HG02884 (cell line): Measurements from ENCODE around the gene MTHFS.
"Not testable (repeated sequence)": the region's sequence is repeated elsewhere in the genome, so short reads cannot be mapped to it uniquely, and the experiment has no call there.

ENCODE experiments used
- ATAC-seq: cut with Tn5 transposase; IDR thresholded peaks from one replicate; pipeline ENCODE4 v1.9.1; 2021; ENCODE audit warnings: mild to moderate bottlenecking, moderate library complexity; ENCODE audit not compliant: unreplicated experiment

MTHFS gene

DNA sequence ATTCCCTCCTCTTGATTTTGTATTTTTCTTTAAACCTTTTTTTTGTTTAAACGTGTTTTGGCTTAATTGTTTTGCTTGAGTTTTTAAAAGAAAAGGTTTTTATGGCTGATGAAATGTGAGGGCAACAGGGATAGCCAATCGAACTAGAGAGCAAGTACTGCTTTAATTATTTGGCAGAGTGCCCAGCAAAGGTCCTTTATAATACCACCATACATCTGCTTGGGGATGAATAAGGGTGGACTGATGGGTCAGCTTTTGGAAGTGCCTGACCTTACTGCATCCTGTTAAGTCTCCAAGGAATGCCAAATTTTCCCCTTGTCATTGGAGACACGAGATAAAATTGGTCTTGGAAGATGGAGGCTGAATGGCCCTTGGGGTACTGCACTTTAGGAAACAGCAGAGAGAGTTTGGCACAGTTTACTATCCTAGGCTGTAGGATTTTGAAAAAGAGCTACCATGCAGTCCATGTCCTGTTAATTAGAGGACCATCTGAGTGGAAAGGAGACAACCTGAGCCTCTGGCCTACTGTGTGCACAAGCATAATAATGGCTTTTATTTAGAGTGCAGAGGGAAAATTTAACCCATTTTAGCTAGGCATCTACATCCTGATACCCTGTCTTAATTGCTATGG, 19.8 kb upstream of the MTHFS start:
- no peak for ATAC-seq

DNA sequence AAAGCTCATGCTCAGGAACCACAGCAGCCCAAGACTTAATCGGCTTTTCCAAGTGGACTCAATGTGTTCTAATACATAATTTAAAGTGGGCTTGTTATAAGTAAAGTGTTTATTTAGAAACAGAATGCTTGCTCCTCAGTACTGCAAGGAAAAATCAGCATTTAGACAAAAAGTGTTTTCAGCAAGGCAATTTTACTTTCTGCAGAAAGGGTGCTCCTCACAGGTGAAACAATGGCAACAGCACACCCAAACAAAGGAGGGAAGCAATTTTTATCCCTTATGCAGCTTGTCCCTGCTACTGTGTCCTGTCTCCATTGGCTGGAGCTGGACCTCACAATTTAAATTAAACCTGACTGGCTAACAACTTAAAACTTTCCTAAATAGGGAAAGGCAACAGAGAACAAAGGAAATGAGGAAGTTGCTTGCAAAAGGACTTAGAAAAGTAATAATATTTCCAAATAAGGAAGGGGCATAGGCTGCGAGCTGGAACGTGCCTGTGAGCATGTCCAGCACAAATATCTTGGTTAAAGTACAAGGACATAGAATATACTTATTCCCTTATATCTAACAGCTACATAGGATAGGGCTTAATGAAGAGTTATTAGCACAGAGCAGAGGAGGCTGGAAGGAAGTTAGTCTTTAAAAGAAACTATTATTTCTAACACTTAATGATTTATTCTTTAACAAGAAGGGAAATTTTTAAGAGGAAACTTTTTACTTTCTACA, 19.1 kb upstream of the MTHFS start:
- not testable (repeated sequence) for ATAC-seq

DNA sequence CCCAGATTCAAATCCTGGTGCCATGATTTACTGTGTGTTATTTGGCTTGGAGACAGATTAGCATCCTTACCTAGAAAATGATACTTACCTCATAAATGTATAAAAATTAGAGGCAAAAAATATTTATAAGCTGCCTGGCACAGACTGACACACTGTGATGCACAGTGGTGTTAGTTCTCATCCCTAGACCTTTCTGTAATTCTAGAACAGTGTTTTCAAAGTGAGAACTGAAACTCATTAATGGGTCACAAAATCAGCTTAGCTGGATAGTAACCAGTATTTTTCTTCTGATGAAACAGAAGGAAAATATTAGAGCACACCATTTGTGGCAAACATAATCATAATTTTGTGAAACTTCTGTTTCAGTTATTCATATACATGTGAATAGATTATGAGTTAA, 17.9 kb upstream of the MTHFS start:
- no peak for ATAC-seq

DNA sequence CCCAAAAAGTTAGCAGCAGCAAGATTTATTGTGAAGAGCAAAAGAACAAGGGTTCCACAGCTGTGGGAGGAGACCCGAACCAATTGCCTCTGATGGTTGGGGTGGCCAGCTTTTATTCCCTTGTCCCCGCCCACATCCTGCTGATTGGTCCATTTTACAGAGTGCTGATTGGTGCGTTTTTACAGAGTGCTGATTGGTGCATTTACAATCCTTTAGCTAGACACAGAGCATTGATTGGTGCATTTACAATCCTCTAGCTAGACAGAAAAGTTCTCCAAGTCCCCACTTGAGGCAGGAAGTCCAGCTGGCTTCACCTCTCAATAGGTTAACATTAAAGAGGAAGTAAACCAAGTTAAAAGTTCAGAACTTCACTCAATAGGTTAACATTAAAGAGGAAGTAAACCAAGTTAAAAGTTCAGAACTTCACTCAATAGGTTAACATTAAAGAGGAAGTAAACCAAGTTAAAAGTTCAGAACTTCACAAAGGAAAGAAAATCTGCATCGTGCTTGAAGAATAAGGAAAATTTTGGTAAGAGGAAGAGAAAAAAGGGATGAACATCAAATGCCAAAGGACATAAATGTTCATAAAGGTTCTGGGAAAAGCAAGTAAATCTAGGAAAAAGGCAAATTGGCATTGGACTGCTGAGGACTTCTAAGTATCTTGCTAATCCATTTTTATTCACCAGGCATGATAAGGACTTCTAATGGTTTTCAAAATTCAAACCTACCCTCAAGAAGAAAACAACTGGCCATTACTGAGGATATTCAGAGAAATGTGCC, 12.9 kb upstream of the MTHFS start:
- ATAC-seq, result peak; percentile 42

DNA sequence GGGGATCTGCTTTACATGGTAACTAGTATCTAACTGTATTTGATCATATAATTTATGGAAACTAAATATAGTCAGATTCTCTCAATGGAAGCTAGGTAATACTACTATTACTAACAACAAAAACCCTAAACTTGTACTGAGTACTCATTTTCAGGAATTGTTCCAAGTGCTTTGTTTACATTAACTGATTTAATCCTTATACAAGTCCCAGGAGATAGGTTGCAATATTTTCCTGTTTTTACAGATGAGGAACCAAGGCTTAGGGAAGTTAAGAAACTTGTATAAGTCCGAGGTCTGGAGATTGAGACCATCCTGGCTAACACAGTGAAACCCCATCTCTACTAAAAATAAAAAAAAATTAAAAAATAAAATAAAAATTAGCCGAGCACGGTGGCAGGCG, 7.5 kb upstream of the MTHFS start:
- ATAC-seq, result no peak

DNA sequence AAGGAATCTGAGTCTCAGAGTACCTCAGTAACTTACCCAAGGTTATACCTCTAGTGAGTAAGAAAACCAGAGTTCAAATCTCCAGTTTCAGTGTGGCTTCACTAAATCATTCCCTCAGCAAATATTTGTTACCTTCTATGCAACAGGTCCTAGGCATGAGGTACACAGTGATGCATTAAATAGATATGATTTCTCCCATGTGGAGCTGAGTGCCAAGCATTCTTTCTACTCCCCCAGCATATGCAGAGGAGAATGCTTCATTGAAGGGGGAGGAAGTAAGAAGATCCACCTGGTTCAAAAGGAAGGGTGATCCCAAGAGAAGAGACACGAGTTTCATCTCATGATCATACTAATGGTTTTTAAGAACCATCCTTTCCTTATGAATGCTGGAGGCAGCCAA, 6.8 kb upstream of the MTHFS start:
- ATAC-seq, result no peak

DNA sequence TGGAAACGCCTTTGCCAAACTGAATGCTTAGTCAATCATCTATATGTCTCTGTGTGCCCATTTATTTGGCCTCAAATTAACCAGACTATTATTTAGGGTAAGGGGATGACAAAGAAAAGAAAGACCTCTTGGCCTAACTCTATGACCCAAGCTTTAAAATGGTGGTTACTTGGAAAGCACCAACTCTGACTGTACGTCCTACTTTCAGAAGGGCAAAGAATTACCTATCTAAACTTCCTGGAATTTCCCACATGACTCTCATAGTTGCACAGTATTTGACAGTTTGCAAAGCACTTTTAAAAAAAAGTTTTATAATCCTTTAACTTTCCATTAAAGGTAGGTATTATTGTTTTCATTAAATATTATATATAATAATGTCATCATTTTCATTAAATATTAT, 6.3 kb upstream of the MTHFS start:
- ATAC-seq, result no peak

DNA sequence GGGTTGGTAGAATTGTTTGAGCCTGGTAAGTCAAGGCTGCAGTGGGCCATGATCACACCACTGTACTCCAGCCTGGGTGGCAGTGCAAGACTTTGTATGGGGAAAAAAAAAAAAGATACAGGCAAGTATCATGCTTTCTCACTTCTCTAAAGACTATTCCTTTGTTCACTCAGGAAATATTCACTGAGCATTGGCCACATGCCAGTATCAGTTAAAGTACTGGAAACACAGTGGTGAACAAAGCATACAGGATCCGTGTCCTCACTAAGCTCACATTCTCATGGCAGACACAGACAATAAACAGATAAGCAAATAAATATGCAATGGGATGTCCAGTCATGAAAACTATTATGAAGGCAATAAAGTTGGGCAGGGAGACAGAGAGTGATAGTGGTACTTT, 5.1 kb upstream of the MTHFS start:
- ATAC-seq, result no peak

DNA sequence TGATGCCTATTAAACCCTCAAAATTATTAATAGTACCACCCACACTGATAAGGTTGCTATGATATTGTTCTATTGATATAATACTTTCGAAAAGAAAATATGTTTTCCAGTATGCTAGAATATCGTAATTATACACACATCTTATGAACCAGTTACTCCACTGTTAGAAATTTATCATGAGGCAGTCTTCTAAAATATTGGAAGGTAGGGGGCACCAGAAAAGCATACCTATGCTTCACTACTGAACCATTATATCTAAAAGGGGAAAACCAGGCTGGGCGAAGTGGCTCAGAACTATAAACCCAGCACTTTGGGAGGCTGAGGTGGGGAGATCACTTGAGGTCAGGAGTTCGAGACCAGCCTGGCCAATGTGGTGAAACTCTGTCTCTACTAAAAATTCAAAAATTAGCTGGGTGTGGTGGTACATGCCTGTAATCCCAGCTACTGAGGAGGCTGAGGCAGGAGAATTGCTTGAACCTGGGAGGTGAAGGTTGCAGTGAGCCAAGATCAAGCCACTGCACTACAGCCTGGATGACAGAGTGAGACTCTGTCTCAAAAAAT, 4.1 kb upstream of the MTHFS start:
- ATAC-seq, result not testable (repeated sequence)

DNA sequence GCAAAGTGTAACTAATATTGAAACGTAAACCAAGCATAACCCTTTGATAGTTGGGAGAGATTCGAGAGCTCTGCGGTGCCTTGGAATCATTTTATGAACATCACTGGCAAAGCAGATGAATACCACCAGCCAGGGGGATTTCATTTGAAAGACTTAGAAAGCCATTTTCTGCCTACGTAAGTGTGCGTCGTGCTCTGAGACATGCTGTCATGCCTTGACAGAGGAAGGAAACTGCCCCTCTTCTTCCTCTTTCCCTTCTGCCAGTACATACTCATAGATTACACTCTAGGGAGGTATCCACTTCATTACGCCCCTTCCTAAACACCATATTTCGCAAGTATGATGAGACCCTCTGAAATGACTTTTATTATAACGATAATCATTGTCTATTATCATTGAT, 3.3 kb upstream of the MTHFS start:
- no peak for ATAC-seq

DNA sequence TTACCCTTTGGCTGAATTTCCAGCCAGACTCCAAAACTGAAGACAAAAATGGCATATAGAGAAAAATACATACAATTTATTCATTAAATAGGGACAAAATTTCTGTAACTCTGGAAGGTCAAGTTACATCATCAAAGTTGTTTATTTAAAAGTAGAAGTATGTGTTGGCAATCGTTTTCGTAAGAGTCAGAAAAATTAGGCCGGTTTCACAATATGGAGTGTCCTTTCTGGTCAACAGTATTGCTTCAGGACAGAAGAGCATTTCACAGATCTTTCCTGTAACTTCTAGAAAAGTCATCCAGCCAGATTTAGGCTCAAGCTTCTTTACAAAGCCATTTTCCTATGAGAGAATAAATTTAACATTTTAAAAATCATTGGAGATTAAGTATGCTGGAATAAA, 2.0 kb upstream of the MTHFS start:
- ATAC-seq, result not testable (repeated sequence)

DNA sequence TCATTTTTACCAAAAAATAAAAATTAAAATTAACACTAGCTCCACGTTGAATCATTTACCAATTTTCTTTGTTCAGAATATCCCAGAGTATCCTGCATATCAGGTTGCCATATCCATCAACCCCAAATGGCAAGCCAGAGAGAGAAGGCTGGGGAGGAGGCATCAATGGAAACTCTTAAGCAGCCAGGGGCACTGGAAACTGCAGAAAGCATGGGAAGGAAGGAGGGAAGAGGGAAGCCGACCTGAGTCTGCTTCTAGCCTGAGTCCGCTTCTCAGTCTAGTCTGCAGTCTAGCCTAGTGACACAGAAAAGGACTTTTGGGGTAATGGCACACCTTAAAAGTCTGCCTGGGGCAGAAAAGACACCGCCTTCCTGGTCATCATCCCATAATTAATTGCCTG, 1.6 kb upstream of the MTHFS start:
- ATAC-seq, result no peak

DNA sequence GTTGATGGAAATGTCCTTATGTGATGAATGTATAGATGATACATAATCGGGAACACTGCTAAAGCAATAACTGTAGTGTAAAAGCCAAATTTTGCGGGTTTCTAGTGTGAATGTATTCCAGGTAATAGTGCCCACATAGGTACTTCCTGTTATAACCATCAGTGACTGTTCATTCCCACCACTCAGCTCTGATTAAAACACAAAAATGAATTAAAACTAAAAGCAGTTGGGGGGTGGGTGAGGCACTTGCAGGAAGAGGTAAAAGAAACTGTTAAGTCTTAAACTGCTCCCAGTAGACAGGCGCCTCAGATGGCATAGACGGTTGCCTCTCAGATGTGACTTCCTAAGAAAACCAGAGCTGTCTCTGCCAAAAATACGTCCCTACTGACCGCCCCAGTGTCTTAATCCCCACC, 893 bp upstream of the MTHFS start:
- ATAC-seq, result no peak

DNA sequence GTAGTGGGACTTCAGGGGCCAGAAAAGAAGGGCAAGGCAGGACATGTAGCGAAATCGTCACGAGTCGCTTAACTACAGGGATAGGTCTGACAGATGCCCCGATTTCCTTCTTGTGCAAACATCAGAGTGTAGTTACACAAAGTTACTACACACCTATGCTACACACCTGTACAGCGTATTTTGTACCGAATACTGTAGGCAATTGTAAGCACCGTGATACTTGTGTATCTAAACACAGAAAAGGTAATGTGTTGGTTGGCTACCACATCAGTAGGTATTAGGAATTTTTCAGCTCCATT, 515 bp upstream of the MTHFS start:
- no peak for ATAC-seq

DNA sequence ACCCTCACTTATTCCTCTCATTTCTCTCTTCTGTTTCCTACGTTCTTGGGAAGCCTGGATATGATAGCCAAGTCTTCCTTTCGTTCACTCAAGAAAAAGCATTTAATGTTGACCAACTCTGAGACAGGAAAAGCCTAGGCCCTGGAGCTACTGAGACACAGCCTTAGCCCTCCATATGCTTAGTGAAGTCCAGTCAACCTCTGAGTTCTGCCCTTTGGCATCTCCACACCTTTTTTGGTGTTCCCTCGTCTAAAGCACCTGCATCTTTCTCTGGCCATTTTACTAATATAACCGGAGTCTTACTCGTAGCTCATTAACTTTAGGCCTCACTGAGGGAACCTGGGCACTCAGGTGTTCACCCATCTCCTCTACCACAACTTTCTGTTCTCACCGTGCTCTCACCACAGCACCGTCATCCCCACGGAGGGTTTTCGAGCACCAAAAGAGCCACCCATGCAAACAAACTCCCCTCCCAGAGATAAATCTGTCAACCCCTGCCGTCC, 632 bp downstream of the MTHFS start:
- no peak for ATAC-seq

DNA sequence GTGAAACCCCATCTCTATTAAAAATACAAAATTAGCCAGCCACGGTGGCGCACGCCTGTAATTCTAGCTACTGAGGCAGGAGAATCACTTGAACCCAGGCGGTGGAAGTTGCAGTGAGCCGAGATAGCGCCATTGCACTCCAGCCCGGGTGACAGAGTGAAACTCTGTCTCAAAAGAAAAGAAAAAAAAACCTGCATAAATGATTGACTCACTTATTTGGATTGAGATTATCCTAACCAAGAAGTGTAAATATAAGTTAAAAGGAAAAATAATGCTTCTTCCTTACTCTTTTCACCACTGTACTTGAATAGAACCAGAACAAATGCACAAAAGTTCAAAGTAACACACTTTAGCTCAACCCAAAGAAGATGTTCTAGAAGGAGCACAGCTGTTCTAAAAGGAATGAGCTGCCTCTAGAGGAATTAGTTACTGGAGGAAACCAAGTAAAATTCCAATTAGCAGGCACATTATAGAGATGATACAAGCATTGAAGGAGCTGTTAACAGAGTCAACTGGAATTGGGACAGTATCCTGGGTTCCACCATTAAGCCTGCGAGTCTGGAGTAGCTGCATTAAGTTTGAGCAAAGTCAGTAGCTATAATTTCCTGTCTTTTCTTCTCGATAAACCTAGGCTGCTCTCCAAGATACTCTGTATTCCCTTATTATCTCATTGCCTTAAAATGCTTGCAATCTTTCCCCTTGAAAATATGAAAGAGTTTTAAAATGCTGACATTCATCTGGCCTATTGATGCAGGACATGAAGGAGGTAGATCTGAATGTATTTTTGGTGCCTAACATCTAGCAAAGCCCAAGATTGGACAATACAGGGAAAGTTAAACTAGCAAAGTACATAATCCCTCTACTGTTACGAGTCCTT, 9.5 kb downstream of the MTHFS start:
- no peak for ATAC-seq

DNA sequence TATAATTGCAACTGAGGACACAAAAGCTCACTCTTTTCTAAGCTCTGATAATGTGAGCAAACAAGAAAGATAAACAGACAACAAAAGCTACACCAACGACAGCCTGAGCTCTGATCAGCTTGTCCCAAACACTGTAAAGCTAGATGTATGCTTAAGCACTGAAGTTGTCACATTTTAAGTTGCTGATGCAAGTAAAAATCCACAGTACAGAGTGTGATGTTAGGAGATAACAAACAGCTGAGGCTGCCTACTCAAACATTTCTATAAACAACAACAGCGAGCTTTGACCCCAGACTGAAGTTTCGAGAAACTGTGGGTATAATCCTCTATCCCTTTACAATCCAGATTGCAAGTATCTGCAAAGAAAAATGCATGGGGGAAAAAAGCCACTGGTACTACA, 10.7 kb downstream of the MTHFS start:
- ATAC-seq, result no peak

DNA sequence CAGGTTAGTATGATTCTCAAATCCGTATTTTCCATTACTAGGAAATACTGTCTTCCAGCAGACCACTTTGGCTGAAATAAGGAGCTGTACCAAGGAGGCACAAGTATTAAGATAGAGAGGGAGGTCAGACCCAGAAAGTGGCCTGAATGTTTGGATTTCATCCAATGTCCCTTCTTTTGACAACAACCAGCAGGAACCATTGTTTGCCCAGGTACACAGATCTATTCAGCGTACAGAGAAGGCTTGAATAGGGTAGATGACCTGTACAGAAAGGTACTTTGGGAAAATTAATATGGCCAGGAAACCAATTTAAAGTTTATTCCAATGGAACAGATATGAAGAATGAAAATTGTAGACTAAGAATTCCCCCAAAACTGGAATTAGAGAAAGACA, 12.6 kb downstream of the MTHFS start:
- ATAC-seq, result no peak

DNA sequence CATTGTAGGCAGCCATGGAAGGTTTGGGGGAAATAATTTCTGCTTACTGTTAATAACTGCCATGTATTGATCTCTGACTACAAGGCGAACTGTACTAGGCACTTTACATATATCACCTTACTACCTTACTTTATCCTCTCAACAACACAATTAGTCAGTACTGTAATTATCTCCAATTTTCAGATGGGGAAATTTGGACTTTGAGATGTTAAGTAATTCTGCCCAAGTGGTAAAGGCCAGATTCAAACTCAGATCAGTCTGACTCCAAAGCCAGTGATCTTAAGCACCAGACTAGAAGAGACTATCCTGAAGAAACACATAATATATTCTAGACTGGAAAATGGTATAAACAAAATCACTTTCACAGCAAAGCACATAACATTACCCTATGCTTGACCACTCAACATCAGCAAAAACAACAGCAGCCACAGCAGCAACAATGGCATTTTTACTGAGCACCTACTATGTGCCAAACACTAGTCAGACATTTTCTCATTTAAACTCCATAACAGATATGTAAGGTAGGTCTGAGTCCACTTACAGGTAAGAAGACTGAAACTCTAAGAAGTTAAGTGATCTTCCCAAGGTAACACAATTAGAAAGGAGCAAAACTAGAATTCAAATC, 13.1 kb downstream of the MTHFS start:
- ATAC-seq, result no peak

DNA sequence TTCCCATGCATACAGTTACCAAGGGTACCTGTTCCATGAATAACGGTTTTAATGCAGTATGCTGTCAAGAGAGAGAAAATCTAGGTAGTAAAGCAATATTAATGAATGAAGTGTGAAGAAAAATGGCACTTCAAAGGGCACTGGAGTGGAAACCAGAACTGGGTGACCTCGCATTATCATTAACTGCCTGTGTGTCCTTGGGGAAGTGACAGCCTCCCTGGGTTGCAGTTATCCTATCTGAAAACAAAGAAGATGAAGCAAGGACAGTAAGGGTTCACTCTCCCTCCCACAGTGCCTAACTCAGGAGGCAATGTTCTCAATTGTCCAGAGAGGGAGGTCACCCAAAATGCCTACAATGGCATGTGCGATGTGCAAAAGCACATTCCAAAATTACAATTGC, 15.1 kb downstream of the MTHFS start:
- no peak for ATAC-seq
